Left ventricle myocardium inferior (tissue), 1 donor: ENCODE data around the gene STX19. TPM values are rescaled to one million over a fixed set of nuclear protein-coding genes. Genes with fewer than 3 reads are reported as not detected.
A peak's percentile ranks its signal among the peaks of the same experiment; 100 is the strongest.

Experiments
- DNase-seq: peaks from one replicate; pipeline ENCODE4 v3.0.0-alpha.2; 2020
- H3K27ac ChIP-seq: fragments of 200-600 bp; replicated peaks from 2 replicates; pipeline ENCODE4 v1.8.0; 2021
- H3K27me3 ChIP-seq: fragments of 200-600 bp; 2 replicates; pipeline ENCODE4 v1.8.0; 2021; ENCODE audit warnings: low read depth
- H3K36me3 ChIP-seq: fragments of 200-600 bp; 2 replicates; pipeline ENCODE4 v1.8.0; 2021
- H3K4me1 ChIP-seq: fragments of 200-600 bp; 2 replicates; pipeline ENCODE4 v1.8.0; 2021
- H3K4me3 ChIP-seq: fragments of 200-600 bp; 2 replicates; pipeline ENCODE4 v1.8.0; 2021; ENCODE audit warnings: mild to moderate bottlenecking, moderate library complexity
- H3K9me3 ChIP-seq: fragments of 200-600 bp; replicated peaks from 2 replicates; pipeline ENCODE4 v1.8.0; 2021
- intact Hi-C: fragments of 100-400 bp; cut with micrococcal nuclease; formaldehyde crosslinking; loops from one replicate; pipeline ENCODE4 v1.11.0; 2022
- total RNA-seq: library from RNA; stranded (reverse); fragmentation: NEBNext Ultra II Directional; extraction: Animal tissue kit (Norgen Biotek cat#: 25700); gene quantifications from one replicate; pipeline ENCODE4 v1.2.1, GENCODE V29; 2021
- TF ChIP-seq, protein P1 (sequence below): fragments of 200-600 bp; IDR thresholded peaks from 2 replicates; pipeline ENCODE4 v1.8.0; 2021; ENCODE audit warnings: antibody characterized with exemption, mild to moderate bottlenecking, borderline replicate concordance
- donor health status: DM: no; HTN: yes; CAD: no; lungs with severe emphysema.

Gene STX19
- total RNA-seq, 1 donor from 2014 or later, result not detected

DNA sequence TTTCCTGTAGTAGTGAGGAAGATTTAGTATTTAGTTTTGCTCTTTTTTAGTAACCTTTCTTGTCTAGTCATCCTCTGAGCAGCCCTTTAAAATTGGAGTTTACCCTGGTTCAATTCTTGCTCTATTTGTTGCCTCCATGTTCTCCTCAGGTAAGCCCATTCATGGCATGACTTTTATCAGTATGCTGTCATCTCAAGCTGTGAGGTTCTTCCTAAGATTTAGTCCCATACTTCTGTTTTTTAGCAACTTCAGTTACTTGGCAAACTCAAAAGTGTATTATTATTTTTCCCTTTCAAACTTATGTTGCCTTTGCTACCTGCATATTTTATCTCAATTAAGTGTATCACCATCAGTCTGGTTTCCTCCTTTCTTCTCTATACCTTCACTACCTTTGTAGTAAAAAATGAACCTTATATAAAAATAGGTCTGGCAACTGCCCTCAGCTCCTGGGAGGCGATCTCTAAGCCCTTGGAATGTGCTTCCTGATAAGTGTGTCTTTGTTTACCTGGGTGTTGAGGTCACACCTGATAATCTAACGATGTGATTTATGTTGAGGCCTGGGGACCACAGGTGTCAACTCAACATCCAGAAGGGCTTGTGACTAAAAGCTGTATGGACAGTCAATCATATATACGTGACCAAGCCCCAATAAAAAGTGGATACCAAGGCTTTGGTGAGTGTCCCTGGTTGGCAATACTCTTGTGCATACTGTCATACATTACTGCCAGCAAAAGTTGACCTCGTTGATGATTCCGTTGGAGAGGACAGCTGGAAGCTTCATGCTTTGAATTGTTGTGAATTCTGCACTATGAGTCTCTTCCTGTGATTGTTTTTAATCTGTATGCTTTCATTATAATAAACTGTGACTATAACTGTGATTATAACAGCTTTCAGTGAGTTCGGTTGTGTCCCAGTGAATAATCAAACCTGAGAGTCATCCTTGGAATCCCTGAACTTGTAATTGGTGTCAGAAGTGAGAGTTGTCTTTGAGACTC lies 38.4 kb upstream of the STX19 start:
- Histone ChIP-seq H3K27me3 (no peaks in the 10 kb centered on the region), H3K4me1 (peaks cover 43% of the 10 kb centered on the region), H3K27ac (no peak overlapping the region), H3K36me3 (peaks cover 12% of the 10 kb centered on the region), H3K9me3 (no peaks in the 10 kb centered on the region), H3K4me3 (no peak overlapping the region)
- no peak for DNase-seq
- TF ChIP-seq, protein P1, sequence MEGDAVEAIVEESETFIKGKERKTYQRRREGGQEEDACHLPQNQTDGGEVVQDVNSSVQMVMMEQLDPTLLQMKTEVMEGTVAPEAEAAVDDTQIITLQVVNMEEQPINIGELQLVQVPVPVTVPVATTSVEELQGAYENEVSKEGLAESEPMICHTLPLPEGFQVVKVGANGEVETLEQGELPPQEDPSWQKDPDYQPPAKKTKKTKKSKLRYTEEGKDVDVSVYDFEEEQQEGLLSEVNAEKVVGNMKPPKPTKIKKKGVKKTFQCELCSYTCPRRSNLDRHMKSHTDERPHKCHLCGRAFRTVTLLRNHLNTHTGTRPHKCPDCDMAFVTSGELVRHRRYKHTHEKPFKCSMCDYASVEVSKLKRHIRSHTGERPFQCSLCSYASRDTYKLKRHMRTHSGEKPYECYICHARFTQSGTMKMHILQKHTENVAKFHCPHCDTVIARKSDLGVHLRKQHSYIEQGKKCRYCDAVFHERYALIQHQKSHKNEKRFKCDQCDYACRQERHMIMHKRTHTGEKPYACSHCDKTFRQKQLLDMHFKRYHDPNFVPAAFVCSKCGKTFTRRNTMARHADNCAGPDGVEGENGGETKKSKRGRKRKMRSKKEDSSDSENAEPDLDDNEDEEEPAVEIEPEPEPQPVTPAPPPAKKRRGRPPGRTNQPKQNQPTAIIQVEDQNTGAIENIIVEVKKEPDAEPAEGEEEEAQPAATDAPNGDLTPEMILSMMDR, result no peak
- intact Hi-C loops, result loop anchor here (5.0 to 10.0 kb wide), 2 partner anchors 65 to 152 kb away; no protein-coding TSS in a partner anchor

DNA sequence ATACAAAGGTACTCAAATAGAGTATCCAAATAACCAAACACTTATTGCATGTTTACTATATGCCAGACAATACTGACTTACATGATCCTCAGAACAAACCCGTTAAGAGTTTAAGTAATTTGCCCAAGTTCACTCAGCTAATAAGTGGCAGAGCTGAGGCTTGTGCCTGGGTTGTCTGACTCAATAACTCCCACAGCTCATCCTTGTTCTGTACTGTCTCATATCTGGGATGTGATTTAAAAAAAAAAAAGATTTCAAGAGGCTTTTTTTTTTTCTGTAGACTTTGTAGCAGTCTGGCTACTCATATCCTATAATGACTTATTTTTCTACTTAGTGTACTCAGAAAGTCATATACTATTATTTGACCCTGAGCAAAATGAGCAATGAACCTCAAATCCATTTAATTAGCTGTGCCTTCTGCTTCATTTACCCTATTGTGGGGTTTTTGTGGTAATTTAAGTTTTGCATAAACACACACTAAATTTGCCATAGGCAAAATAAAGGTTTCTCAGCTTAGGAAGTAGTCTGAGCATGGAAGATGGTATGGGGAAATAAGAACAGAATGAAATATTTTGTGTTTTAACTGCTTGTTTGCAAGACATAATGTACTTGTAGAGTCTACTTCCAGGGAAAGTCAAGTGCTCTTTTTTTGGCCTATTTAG lies 37.6 kb upstream of the STX19 start:
- no peak for DNase-seq
- peaks cover 11% of the 10 kb centered on the region for H3K36me3 ChIP-seq
- peaks cover 44% of the 10 kb centered on the region for H3K4me1 ChIP-seq
- H3K27me3 ChIP-seq, result no peaks in the 10 kb centered on the region
- no peaks in the 10 kb centered on the region for H3K9me3 ChIP-seq
- intact Hi-C loops, result loop anchor here (5.0 to 10.0 kb wide), 2 partner anchors 64 to 151 kb away; no protein-coding TSS in a partner anchor
- no peak overlapping the region for H3K4me3 ChIP-seq
- H3K27ac ChIP-seq, result no peak overlapping the region
- TF ChIP-seq, protein P1, result no peak

DNA sequence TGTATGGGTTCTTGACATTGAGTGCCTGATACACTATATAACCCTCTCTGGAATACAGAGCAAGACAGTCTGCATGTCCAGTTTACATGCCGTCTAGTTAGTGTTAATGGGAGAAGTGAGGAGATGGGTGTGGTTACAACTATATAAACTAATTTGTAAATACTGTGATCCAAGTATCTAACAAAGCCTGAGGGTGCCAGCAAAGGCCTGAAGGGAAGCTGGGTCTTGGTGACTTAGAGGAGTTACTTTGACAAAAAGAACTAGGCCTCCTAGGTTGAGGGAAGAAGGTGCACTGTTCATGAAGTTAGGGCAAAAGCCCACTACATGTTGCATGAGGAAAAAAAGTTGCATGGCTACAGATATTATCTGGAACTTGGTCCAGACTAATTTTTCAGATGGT lies 36.7 kb upstream of the STX19 start:
- TF ChIP-seq, protein P1, result no peak
- intact Hi-C loops, result loop anchor here (5.0 to 10.0 kb wide), 2 partner anchors 63 to 150 kb away; no protein-coding TSS in a partner anchor
- DNase-seq, result no peak
- Histone ChIP-seq H3K27ac (no peak overlapping the region), H3K36me3 (peaks cover 12% of the 10 kb centered on the region), H3K27me3 (no peaks in the 10 kb centered on the region), H3K9me3 (no peaks in the 10 kb centered on the region), H3K4me3 (no peak overlapping the region), H3K4me1 (peaks cover 44% of the 10 kb centered on the region)

DNA sequence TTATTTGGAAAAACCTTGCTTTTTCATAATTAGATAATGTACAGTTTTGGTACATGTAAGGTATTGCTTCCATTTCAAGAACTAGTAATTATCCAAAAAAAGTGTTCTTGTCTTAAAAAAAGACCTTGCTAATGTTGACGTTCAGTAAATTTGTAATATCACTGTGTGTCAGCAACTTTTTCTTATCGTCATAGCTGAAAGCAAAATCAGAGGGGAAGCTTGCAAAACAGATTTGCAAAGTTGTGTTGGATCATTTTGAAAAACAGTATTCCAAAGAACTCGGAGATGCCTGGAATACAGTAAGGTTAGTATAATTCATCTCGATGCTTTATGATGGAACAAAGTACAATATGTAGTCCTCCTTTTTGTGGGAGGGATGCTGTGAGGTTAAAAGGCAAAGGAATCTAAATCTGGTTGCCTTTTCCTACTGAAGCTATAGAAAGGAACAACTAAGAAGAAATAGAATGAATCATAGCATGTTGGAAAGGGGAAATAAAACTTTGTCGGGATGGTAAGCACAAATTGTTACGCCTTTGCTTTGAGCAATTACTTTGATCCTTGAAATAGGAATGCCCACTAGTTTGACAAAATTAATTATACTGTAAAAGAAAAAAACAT lies 36.0 kb upstream of the STX19 start:
- H3K4me1 ChIP-seq, result peaks cover 44% of the 10 kb centered on the region
- peak overlapping the region; percentile 80 for H3K4me3 ChIP-seq
- TF ChIP-seq, protein P1, result no peak
- intact Hi-C loops, result loop anchor here (10.0 kb wide), 1 partner anchor 150 kb away; no protein-coding TSS in a partner anchor
- H3K36me3 ChIP-seq, result peaks cover 19% of the 10 kb centered on the region
- no peaks in the 10 kb centered on the region for H3K27me3 ChIP-seq
- H3K27ac ChIP-seq, result peak overlapping the region; percentile 94
- H3K9me3 ChIP-seq, result no peaks in the 10 kb centered on the region
- no peak for DNase-seq
